Stimulated activated naive CD8-positive, alpha-beta T cell treated with anti-CD3 and anti-CD28 coated beads, Interleukin-15, Interleukin-2, amounts not matched to agents 100 ng/mL and 50 ng/mL, for 24 hours (primary cell): Measurements from ENCODE around the gene KCNC2.

ENCODE experiments used
- H3K27ac Mint-ChIP-seq: one replicate; pipeline ENCODE4 v1.8.0; 2021; ENCODE audit warnings: mild to moderate bottlenecking, mixed read lengths
- H3K27me3 Mint-ChIP-seq: one replicate; pipeline ENCODE4 v1.8.0; 2021; ENCODE audit warnings: mixed read lengths
- H3K36me3 Mint-ChIP-seq: one replicate; pipeline ENCODE4 v1.8.0; 2021; ENCODE audit warnings: low read depth, mixed read lengths
- H3K4me1 Mint-ChIP-seq: one replicate; pipeline ENCODE4 v1.8.0; 2021; ENCODE audit warnings: low read depth, mixed read lengths
- H3K4me3 Mint-ChIP-seq: one replicate; pipeline ENCODE4 v1.8.0; 2021; ENCODE audit warnings: mild to moderate bottlenecking, mixed read lengths
- H3K9me3 Mint-ChIP-seq: one replicate; pipeline ENCODE4 v1.8.0; 2021; ENCODE audit warnings: mixed read lengths

The KCNC2 gene

GRCh38 chr12:75048767-75049166 lies 160.9 kb downstream of the KCNC2 start:
- Mint-ChIP-seq H3K27me3 (no peaks in the 10 kb centered on the region), H3K36me3 (no peaks in the 10 kb centered on the region), H3K9me3 (peaks cover 3% of the 10 kb centered on the region), H3K4me3 (no peak overlapping the region), H3K27ac (no peak overlapping the region), H3K4me1 (no peaks in the 10 kb centered on the region)

GRCh38 chr12:75047885-75048525 lies 161.6 kb downstream of the KCNC2 start:
- no peak overlapping the region for H3K27ac Mint-ChIP-seq

DNA sequence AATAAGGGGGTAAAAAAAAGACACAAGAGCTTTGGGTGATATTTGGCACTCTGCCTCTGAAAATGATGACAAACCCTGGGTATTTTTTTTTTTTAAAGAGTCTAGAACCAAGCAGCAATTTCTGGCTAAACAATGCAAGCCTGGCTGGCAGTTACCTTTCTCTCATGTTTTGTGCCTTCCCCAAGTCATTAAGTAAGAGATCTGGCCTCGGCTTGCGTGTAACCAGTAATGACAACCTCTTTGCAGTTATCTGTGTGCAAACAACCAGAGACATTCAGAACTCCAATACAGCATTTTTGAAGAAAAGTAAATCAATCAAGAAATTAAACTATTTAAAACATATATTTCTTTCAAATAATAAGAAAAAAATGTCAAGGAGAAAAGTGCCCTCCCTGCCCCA lies 167.5 kb downstream of the KCNC2 start:
- no peaks in the 10 kb centered on the region for H3K27me3 Mint-ChIP-seq
- H3K4me3 Mint-ChIP-seq = no peak overlapping the region
- H3K4me1 Mint-ChIP-seq = no peaks in the 10 kb centered on the region
- no peaks in the 10 kb centered on the region for H3K36me3 Mint-ChIP-seq
- H3K27ac Mint-ChIP-seq = no peak overlapping the region
- H3K9me3 Mint-ChIP-seq = no peaks in the 10 kb centered on the region

More at GRCh38 chr12:75047885-75048525, 161.6 kb downstream of the KCNC2 start:
- H3K4me3 Mint-ChIP-seq = no peak overlapping the region
- H3K9me3 Mint-ChIP-seq = peaks cover 1% of the 10 kb centered on the region
- H3K36me3 Mint-ChIP-seq = no peaks in the 10 kb centered on the region
- no peaks in the 10 kb centered on the region for H3K27me3 Mint-ChIP-seq
- no peaks in the 10 kb centered on the region for H3K4me1 Mint-ChIP-seq

GRCh38 chr12:75041472-75041871 lies 168.2 kb downstream of the KCNC2 start:
- Mint-ChIP-seq H3K27ac (no peak overlapping the region), H3K9me3 (no peaks in the 10 kb centered on the region), H3K27me3 (no peaks in the 10 kb centered on the region), H3K4me3 (no peak overlapping the region), H3K36me3 (no peaks in the 10 kb centered on the region), H3K4me1 (no peaks in the 10 kb centered on the region)

DNA sequence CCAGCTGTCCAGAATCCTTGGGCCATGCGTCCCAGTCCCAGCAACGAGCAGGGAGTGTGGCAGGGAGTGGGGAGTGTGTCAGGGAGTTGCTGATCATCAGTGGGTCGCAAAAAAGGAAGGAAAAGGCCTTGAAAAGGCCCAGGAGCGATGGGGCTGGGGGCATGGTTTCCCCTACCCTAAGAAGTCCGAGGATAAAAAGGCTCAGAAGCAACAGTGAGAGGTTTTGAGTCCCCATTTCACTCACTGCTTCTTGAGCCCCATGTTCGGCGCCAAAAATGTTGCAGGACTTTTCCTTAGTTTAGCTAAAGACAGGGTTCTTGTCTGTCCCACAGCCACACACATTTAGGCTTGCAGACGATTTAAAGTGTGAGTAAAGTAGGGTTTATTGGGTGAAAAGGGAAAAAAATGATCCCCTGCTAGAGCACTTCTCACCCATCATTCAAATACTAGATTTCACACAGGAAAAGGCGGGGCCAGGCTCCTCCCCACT lies 189.5 kb downstream of the KCNC2 start:
- Mint-ChIP-seq H3K27me3 (no peaks in the 10 kb centered on the region), H3K36me3 (no peaks in the 10 kb centered on the region), H3K4me3 (no peak overlapping the region), H3K27ac (no peak overlapping the region), H3K9me3 (peaks cover 52% of the 10 kb centered on the region), H3K4me1 (no peaks in the 10 kb centered on the region)

DNA sequence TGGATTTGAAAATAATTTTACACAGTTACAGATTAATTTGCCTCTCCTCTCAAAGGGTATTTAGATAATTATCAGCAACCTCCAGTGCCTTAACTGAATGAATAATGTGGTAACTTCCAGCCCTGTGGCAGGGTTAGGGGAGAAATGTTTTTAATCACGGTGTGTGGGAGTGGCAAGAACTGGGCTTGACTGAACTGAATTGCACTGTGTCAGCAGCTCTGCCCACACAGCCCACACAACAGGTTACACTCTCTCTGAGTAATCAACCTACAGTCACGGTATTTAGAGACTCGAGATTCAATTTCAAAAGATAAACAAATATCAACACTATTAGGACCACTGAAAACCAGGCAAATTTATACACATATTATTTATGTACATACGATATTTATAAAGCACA lies 198.5 kb downstream of the KCNC2 start:
- no peaks in the 10 kb centered on the region for H3K27me3 Mint-ChIP-seq
- H3K36me3 Mint-ChIP-seq = no peaks in the 10 kb centered on the region
- H3K4me3 Mint-ChIP-seq = no peak overlapping the region
- H3K27ac Mint-ChIP-seq = no peak overlapping the region
- H3K4me1 Mint-ChIP-seq = no peaks in the 10 kb centered on the region
- peaks cover 9% of the 10 kb centered on the region for H3K9me3 Mint-ChIP-seq

- H3K4me1 Mint-ChIP-seq = no peaks in the 10 kb centered on the region
- H3K36me3 Mint-ChIP-seq = no peaks in the 10 kb centered on the region
- H3K4me3 Mint-ChIP-seq = no peak overlapping the region
- no peak overlapping the region for H3K27ac Mint-ChIP-seq
- no peaks in the 10 kb centered on the region for H3K9me3 Mint-ChIP-seq
- H3K27me3 Mint-ChIP-seq = no peaks in the 10 kb centered on the region
Measured at GRCh38 chr12:75007133-75007532, 202.5 kb downstream of the KCNC2 start.

GRCh38 chr12:75000120-75000519 lies 209.5 kb downstream of the KCNC2 start:
- Mint-ChIP-seq H3K27ac (no peak overlapping the region), H3K4me3 (no peak overlapping the region), H3K4me1 (no peaks in the 10 kb centered on the region), H3K9me3 (no peaks in the 10 kb centered on the region), H3K27me3 (no peaks in the 10 kb centered on the region), H3K36me3 (no peaks in the 10 kb centered on the region)

- no peak overlapping the region for H3K27ac Mint-ChIP-seq
- H3K27me3 Mint-ChIP-seq = no peaks in the 10 kb centered on the region
- no peaks in the 10 kb centered on the region for H3K36me3 Mint-ChIP-seq
- H3K4me1 Mint-ChIP-seq = no peaks in the 10 kb centered on the region
- H3K9me3 Mint-ChIP-seq = no peaks in the 10 kb centered on the region
- peak overlapping the region; percentile 30 for H3K4me3 Mint-ChIP-seq
Measured at GRCh38 chr12:74999474-74999873, 210.2 kb downstream of the KCNC2 start.
